GM19043 (cell line): Measurements from ENCODE around the gene RUNDC3A.

Experiments used
- ATAC-seq: cut with Tn5 transposase; IDR thresholded peaks from one replicate; pipeline ENCODE4 v1.9.1; 2021; ENCODE audit warnings: low read depth; ENCODE audit not compliant: unreplicated experiment

The RUNDC3A gene

DNA sequence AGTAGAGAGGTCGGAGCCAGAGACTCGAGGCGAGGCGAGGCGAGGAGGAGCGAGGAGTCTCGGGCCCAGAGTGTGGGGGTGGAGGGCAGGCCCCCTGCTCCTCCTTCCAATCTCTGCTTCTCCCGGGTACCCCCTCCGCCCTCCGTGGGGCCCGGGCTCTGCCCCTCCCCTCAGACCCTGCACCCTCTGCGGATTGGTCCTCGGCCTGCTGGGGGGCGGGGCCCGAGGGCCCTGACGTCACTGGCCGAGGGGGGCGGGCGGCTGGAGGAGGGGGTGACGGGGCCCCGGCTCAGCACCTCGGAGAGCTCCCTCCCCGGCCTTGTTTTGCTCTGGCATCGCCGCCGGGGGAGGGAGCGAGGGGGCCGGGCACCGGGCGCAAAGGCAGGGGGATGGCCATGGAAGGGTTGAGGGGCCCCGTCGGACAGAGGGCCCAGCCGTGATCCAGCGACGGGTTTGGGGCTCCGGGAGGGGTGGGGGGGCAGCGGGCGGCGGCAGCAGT is at the start of gene RUNDC3A:
RUNDC3A (plus strand) TSS at position 282 of the 499 bp plus-strand sequence. CDS start 232 bp downstream, outside the sequence.
- no peak for ATAC-seq

DNA sequence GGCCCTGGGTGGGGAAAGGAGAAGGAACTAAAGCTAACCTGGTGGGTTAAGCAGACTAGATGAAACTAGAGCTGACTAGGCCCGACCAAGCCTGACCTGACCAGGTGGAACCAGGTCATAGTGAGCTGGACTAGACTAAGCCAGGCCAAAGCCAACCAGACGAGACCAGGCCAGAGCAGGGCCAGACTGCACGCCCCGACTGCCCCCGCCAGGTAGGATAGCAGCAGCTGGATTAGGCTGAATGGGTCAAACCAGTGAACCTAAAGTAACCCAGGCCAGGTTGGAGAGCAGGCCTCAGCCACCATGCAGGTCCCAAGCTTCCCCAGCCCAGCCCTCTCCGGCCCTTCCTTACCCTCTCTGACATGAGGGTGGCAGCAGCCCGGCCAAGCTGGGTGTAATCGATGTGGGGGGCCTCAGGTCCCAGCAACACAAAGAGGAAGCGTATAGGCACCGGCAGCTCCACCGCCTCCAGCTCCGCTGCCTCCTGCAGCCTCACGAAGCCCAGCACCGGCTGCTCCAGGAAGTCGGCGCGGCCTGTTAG is 49.5 kb upstream of the RUNDC3A start:
- ATAC-seq: no peak

DNA sequence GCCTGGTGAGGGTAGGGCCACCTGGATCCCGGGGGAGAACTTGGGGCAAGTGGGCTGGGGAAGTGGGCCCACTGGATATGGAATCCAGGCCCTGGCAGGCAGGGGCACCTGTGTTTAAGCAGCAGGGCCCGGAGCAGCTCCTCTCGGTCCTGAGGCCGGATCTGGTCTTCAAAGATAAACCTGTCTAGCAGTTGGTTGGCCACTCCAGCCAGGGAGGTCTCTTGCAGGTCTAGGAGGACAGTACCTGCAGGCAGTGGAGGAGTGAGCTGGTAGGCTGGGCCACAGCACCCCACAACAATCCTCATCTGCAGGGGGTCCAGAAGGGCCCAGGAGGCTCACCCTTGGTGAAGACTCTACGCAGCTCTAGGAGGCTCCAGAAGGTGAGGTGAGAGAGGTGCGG is 48.1 kb upstream of the RUNDC3A start:
- ATAC-seq: no peak

DNA sequence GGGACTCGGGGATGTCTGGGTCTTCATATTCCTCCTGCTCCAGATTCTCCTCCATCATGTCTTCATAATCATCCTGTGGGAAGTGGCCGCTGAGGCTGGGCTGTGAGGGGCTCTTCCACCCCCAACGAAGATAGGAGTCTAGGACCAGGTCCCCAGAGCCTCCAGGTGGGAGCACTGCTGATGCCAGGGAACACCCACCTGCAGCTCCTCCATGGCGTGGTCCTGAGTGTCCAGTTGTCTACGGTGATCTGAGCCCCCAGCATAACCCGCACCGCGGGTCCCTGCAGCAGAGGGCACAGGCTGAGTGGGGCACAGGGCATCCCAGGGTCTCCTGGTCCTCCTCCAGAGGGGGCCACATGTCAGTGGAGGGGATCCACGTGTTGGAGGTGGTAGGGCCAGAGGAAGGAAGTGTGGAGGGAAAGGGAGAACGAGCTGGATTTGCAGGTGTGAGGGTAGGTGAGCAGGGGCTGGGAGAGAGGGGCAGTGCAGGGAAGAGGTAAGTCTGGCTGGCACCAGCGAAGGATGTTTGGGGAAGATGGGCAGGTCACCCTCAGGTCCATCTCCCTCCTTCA is 45.7 kb upstream of the RUNDC3A start:
- ATAC-seq: no peak

DNA sequence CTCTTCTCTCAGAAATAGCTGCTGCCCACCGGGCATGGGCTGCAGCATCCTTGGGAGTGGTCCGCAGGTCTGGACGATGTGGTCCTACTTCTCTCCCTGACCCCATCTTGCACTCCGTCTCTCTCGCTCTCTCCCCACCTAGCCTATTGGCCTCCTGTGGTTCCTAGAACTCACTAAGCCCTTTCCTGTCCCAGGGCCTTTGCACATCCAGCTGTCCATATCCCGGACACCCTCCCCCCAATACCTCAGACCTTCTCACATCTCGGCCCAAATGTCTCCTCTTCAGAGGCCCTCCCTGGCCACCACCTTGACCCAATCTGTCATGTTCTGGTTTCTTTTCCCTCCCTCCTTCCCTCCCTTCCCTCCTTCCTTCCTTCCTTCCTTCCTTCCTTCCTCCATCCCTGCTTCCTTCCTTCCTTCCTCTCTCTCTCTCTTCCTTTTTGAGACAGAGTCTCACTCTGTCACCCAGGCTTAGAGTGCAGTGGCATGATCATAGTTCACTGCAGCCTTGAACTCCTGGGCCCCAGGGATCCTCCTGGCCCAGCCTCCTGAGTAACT is 45.0 kb upstream of the RUNDC3A start:
- no peak for ATAC-seq

DNA sequence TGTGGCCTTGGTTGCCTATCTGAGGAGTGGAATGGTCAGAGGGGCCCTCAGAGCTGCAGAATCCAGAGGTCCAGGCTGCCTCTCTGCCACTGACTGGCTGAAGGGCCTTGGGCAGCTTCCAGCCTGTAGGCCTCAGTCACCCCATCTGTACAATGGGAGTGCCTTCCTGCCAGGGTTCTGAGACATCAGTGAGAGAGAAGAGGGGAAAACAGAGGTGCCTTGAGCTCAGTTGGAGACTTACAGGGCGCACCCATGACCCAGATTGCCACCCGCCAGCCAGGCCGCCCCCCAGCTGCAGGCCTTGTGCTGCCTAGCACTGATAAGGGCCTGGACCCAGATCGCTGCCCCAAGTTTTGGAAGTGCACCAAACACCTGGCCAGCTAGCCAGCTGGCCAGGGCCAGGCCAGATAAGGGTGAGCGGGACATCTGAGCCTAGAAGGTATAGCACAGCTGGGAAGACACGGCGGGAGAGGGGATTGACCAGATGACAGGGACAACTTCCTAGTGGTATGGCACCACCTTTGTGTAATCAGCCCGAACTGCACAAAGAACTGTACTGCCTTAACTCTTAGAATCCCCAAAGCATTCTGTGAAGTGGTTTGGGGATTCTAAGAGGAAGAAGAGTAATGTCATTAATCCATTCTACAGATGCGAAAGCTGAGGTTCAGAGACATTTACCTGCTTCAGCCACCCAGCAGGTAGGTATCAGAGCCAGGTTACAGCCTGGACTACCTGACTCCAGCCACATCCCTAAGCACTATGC is 41.8 kb upstream of the RUNDC3A start:
- no peak for ATAC-seq

DNA sequence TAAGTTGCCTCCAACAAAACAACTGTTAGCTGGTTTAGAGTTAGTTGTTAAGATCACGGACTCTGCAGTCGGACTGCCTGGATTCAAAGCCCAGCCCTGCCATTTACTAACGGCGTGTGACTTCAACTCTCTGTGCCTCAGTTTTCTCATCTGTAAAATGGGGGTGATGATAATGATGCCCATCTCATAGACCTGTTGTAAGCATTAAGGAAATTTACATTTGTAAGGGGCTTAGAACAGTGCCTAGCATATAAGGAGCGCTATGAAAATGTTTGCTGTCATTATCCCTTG is 41.3 kb upstream of the RUNDC3A start:
- no peak for ATAC-seq

DNA sequence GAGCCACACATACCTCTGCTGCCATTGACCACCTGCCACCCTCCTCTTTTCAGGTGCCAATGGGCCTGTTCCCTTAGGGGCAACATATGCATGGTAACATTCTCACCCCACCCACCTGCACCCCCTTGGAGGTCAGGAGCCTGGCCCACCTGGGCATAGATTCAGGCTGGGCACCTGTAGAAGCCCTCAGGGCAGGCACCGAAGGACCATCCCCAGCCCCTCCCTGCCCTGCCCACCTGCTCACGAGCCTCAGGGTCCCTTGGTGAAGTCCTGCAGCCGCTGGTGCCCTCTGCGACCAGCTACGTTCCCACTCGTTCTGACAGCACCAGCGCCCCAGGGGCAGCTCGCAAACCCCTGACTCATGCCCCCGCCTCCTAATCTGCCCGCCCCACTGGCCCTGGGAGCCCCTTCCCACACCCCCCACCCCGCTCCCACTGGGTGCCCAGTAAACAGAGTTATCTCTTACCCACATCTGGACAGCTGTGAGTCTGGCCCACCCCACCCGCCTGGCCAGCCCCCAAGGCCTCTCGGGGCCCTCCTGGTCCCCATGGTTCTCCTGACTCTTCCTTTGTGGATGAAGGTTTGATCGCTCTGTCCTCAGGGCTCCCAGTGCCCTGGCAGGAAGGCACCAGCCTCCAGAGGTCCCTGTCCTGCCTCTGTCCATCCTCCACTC is 40.4 kb upstream of the RUNDC3A start, which contains the start of gene SLC4A1:
SLC4A1 (minus strand) TSS at position 318 of the 673 bp plus-strand sequence. CDS start 5,269 bp downstream, outside the sequence.
- ATAC-seq: no peak

DNA sequence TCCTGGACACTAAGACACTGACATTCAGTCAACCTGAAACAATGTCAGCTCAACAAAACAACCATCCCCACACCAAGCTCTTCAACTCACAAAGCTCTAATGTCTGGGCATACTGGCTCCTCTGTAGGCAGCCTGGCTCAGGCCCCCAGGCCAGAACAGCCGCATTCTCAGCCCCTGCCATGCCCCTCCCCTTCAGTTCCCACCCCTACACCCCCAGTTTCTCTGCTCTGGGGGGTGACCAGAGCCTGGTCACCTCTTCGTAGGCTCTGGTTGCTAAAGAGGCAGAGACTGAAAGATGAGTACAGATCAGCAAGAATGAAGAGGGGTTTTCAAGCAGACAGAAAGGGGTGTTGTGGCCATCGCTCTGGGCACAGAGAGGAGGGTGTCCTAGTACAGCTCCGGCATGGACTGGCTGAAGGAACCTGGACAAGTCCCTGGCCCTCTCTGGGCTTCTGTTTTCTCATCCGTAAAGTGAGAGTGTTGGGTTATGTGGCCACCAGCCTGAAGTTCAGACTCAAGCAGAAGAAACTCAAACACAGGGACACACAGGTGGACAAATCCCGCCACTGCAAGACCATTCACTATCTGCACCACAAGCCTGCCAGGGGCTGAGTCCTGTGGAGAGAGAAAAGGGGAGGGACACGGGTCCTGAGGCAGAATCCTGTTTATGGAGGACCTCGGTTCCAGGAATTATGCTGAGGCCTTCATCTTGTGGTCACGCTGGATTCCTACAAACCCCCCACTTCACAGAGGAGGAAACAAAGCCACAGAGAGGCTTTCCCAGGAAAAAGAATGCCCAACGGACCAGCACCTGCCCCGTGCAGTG is 39.5 kb upstream of the RUNDC3A start:
- no peak for ATAC-seq

DNA sequence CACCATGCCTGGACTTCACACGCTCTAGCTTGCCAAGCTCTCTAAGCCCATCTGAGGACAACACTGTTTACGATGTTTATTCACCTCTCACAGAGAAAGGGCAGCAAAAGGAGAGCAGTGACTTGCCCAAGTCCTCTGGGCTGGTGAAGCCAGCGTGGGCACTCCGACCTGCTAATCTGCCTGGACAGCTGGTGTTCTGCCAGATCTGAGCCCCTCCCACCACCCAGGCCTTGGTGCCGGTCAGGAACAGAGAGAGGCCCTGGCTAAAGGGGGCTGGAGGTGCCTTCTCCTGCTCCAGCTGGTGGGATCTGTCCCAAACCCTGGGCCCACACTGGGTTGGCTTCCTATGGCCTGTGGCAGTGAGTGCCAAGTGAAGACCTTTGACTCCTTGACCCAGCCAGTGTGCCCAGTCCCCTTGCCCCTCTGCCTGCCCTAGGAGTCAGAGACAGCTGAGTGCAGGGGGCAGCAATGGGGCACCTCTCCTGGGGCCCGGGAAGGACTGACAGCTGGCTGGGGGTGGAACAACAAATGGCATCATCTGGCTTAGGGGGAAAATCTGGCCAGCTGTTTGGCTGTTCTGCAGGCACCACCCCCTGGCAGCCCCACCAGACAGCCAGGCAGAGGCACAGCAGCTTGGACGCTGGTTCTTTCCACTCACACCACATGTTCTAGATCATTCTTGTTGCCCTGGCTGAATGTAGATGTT is 38.7 kb upstream of the RUNDC3A start:
- no peak for ATAC-seq

DNA sequence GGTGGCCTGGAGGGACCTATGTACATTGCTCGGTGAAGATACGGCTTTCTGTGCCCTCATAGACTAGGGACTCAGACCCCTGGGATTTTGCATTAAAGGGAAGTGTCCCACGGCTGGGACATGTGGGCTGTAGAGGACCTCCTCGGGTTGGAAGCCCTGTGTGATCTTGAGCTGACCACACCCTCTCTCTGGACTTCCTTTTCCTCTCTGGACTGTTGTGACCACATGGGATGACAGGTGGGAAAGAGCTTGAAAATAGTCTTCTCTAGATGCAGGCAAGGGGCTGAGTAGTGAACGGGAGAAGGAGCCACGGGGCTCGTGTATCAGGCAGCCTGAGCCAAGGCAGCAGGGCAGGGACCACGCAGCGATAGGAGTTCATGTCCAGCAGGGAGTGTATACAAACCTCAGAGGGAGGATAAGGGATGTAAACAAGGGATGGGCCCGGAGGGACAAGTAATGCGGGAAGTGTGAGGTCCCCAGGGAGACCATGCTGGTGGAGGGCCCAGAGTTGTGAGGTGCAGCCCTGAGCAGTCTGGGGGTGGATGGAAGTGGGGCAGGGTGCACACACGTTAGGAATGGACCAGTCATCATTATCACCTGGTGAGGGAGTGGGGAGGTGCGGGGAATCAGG is 36.0 kb upstream of the RUNDC3A start:
- no peak for ATAC-seq

DNA sequence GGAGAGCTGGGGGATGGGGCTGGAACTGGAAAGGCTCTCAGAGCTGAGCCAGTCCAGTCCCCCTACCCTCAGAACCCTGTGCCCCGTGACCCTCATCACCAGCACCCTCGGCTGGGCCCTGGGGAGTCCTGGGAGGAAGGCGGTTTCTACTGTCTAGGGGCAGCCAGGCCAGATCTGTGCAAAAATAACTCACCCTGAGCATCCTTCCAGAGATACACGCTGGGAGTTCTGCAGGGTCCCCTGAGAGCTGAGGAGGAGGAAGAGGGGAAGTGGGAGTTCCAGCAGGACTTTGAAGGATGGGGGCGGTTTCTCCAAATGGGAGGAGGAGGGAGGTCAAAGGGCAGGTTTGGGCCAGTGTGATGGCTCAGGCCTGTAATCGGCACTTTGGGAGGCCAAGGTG is 35.4 kb upstream of the RUNDC3A start:
- ATAC-seq: no peak

DNA sequence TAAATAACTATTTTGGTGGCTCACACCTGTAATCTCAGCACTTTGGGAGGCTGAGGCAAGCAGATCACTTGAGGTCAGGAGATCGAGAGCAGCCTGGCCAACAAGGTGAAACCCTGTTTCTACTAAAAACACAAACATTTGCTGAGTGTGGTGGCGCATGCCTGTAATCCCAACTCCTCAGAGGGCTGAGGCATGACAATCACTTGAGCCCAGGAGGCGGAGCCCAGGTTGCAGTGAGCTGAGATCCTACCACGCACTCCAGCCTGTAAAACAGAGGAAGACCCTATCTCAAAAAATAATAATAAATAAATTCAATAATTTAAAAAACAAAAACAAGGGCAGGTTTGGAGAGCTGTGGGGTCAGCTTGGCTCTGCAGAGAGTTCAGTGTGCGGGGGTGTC is 34.8 kb upstream of the RUNDC3A start:
- no peak for ATAC-seq

DNA sequence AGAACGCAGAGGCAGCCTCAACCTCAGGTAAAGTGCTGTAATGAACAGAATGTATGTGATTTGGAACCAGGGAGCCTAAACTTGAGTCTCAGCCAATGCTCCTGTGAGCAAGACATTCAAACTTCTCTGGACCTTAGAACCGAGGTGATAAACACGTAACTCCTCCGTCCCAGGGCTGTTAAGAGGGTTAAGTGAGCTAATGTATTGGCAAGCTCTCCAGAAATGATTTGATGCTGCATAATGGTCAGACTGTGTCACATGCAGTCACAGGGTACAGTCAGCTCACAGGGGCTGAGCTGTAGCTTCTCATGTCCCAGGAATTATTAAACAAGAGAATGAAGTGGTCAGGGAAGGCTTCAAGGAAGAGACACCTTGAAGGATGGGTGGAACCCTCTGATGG is 30.4 kb upstream of the RUNDC3A start:
- ATAC-seq: no peak

DNA sequence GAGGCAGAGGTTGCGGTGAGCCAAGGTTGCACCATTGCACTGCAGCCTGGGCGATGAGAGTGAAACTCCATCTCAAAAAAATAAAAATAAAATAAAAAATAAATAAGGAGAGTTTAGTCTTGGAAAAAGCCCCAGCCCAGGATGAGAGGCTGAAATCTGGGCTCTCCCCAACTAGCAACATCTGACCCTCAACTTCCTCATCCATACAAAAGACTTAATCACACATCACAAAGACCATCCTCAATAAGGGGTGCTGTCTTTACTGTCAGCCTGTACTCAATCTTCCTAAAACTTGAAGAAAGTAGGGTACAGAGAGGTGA is 29.1 kb upstream of the RUNDC3A start:
- no peak for ATAC-seq

DNA sequence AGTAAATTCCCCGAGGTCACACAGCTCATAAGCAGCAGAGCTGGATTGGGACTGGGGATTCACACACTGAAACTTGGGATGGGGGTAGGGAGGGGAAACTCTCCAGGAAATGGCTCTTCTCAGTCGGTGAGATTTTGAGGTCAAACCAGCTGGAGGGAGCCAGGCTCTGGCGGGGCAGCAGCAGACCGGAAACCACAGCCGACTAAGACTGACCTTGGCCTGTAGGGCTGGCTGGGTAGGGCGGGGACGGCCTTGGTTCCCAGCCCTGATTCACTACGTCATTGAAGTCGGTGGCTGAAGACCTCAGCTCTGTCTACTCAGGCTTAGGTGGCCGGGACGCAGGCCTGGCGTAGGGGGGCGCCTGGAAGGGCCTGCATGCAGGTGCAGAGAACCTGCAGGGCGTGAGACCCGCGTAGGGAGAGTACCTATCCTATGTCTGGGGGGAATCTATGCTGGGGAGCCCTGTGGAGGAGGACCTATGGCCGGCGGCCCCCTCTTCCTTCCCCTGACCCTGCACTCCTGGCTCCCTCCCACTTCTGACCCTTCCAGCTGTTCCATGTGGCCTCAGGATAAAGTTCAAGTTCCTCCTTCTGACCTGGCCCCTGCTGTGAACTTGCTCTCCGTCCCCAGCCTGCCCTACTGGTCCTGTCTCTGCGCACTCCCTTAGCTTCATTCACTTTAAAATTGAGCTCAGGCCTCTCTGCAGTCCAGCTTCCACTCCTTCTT is 28.6 kb upstream of the RUNDC3A start:
- ATAC-seq: peak; percentile 66

DNA sequence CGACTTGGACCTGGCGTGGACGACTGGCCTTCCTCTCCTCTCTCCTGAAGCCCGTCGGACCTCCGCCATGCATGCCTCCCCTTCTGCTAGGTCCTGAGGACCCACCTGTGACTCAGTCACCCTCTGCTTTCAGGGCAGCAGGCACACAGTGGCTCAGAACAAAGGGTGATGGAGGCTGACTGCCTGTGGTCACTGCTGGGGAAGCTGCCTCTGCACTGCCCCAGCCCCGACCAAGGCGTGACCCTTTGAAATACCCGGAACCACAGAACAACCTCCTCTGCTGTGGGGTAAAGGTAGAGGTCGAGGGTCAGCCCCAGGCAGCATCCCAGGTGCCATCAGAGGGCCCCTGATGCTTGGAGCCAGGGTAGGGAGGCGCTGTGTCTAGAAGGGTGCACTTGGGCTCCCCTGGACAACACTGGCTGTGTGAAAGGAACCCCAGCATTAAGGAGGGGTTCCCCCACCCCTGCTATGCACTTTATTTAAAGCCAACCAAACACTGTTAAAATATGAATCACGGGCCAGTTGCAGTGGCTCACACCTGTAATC is 27.9 kb upstream of the RUNDC3A start:
- no peak for ATAC-seq

DNA sequence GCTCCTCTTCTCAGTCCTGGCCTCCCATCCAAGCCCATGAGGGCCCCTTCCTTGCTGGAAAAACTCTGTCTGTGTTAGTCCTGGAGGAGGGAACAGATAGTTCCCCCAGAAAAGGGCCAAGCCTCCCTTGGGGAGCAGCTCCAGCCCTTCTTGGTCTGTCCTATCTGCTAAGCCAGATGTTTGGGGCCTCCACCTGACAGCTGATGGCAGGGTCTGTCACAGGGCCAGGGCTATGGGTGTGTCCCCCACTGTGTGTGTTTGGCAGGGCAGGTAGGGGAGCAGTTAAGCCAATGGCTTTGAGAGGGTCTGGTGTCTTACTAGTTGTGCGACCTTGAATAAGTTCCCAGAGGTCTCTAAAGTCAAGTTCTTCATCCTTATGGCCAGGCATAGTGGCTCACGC is 26.8 kb upstream of the RUNDC3A start:
- no peak for ATAC-seq
